Fibroblast of skin of abdomen (primary cell): ENCODE data around the gene PUM1. TPM values are rescaled to one million over a fixed set of nuclear protein-coding genes. Genes with fewer than 3 reads are reported as not detected.
"Not testable (repeated sequence)": the region's sequence is repeated elsewhere in the genome, so short reads cannot be mapped to it uniquely, and the experiment has no call there.

ENCODE experiments used
- DNase-seq: peaks from one replicate; pipeline ENCODE4 v3.0.0-alpha.2; 2013
- polyA plus RNA-seq, 2 experiments: library from polyadenylated mRNA; unstranded; fragments of 120-200 nt; gene quantifications; one replicate each; pipeline ENCODE4 v1.2.1, GENCODE V29; 2013; ENCODE audit not compliant: insufficient read length in 2 of 2

Gene PUM1, protein sequence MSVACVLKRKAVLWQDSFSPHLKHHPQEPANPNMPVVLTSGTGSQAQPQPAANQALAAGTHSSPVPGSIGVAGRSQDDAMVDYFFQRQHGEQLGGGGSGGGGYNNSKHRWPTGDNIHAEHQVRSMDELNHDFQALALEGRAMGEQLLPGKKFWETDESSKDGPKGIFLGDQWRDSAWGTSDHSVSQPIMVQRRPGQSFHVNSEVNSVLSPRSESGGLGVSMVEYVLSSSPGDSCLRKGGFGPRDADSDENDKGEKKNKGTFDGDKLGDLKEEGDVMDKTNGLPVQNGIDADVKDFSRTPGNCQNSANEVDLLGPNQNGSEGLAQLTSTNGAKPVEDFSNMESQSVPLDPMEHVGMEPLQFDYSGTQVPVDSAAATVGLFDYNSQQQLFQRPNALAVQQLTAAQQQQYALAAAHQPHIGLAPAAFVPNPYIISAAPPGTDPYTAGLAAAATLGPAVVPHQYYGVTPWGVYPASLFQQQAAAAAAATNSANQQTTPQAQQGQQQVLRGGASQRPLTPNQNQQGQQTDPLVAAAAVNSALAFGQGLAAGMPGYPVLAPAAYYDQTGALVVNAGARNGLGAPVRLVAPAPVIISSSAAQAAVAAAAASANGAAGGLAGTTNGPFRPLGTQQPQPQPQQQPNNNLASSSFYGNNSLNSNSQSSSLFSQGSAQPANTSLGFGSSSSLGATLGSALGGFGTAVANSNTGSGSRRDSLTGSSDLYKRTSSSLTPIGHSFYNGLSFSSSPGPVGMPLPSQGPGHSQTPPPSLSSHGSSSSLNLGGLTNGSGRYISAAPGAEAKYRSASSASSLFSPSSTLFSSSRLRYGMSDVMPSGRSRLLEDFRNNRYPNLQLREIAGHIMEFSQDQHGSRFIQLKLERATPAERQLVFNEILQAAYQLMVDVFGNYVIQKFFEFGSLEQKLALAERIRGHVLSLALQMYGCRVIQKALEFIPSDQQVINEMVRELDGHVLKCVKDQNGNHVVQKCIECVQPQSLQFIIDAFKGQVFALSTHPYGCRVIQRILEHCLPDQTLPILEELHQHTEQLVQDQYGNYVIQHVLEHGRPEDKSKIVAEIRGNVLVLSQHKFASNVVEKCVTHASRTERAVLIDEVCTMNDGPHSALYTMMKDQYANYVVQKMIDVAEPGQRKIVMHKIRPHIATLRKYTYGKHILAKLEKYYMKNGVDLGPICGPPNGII
- 42.0 TPM for polyA plus RNA-seq (2013, experiment 1 of 2; ENCODE audit: insufficient read length)
- 46.0 TPM for polyA plus RNA-seq (2013, experiment 2 of 2; ENCODE audit: insufficient read length)

GRCh38 chr1:31065310-31066217, at the start of gene PUM1:
TSS of gene PUM1 (minus strand) at chr1:31065717. CDS start at chr1:31059566, 6,151 bp downstream.
- peak; percentile 97 for DNase-seq

GRCh38 chr1:31112266-31112935, 46.9 kb upstream of the PUM1 start:
- DNase-seq, result no peak

DNA sequence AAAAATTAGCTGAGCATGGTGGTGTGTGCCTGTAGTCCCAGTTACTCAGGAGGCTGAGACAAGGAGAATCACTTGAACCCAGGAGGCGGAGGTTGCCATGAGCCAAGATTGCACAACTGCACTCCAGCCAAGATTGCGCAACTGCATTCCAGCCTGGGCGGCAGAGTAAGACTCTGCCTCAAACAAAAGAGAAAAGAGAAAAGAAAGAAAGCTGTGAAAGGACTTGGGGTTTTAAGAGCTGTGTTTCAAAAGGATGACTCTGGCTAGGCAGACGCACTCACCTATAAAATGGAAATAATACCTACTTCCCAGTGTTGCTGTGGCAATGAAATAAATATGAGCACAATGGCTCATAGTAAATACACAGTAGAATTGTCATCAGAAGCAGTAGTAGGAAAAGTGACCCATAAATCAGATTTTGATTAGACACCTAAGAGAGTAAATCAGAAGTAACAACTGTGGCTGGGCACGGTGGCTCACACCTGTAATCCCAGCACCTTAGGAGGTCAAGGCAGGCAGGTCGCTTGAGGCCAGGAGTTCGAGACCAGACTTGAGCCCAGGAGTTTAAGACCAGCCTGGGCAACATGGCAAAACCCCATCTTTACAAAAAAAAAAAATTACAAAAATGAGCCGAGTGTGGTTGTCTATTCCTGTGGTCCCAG, 45.9 kb upstream of the PUM1 start:
- peak; percentile 65 for DNase-seq

GRCh38 chr1:31110846-31111245, 45.3 kb upstream of the PUM1 start:
- DNase-seq, result no peak

DNA sequence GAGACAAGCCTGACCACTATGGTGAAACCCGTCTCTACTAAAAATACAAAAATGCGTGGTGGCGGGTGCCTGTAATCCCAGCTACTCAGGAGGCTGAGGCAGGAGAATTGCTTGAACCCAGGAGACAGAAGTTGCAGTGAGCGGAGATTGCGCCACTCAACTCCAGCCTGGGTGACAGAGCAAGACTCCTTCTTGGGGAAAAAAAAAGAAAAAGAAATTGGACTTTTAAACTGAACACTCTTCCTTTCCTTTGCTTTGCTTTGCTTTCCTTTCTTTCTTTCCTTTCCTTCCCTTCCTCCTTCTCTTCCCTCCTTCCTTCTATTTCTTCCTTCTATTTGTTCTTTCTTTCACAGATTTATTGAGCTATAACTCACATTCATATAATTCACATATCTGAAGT, 43.3 kb upstream of the PUM1 start:
- no peak for DNase-seq

DNA sequence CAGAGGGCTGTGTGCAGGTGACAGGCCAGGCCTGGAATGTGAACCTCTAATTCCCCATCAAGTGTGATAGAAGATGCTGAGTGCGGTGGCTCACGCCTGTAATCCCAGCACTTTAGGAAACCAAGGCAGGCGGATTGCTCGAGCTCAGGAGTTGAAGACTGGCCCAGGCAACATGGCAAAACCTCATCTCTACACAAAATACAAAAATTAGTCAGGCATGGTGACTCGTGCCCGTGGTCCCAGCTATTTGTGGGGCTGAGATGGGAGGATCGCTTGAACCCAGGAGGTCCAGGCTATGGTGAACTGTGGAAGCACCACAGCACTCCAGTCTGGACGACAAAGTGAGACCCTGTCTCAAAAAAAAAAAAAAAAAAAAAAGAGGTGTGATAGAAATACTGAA, 40.1 kb upstream of the PUM1 start:
- peak; percentile 6 for DNase-seq

- DNase-seq, result peak; percentile 26
Observed at GRCh38 chr1:31102501-31102950, 37.0 kb upstream of the PUM1 start.

GRCh38 chr1:31101147-31101502, 35.6 kb upstream of the PUM1 start:
- peak; percentile 81 for DNase-seq

DNA sequence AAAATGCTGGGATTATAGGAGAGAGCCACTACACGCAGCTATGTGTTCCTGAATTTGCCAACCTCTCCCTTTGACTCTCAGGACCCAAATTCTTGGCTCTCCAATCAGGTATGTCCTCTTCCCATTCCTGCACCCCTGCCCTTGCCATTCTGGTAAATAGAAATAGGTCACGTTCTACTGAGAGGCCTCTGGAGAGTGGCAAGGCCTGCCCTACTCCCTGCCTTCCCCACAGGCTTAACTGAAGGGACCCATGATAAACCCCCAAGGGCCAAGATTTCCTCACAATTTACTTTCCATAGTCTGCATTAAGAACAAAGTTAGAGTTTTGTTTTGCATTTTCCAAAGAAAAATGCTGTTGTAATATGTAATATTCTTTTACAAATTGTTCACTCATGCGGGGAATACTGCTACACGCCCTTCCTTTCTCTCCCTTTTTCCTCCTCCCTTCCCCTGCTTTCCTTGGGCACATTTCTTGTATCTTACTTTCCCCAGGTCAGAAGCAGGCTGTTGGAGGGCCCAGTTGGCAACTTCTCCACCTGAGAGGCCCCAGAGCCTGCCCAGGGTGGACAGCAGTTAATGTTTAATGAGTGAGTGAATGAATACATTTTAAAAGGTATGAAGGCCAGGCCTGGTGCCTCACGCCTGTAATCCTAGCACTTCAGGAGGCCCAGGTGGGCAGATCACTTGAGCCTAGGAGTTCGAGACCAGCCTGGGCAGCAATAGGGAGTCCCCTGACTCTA, 33.9 kb upstream of the PUM1 start:
- no peak for DNase-seq

DNA sequence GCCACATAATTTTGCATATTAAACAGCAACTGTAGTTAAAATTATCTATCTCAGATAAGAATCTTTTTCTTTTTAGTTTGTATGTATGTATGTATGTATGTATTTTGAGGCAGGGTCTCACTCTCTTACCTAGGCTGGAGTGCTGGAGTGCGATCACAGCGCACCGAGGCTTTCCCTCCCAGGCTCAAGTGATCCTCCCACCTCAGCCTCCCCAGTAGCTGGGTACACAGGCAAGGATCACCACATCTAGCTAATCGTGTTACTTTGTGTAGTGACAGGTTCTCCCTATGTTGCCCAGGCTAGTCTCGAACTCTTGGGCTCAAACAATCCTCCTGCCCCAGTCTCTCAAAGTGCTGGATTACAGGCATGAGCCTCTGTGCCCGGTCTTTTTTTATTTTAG, 30.5 kb upstream of the PUM1 start:
- DNase-seq, result no peak

GRCh38 chr1:31095298-31095981, 29.9 kb upstream of the PUM1 start:
- DNase-seq, result peak; percentile 89

DNA sequence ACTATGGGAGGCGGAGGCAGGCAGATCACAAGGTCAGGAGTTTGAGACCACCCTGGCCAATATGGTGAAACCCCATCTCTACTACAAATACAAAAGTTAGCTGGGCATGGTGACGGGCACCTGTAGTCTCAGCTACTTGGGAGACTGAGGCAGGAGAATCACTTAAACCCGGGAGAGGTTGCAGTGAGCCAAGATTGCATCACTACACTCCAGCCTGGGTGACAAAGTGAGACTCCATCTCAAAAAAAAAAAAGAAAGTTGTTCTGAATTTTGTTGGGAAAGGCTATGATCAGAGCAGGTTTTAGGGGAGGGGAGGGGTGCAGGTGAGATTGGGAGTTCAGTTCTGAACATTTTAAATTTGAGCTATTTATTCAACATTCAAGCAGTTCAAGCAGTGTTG, 22.6 kb upstream of the PUM1 start:
- DNase-seq, result not testable (repeated sequence)

DNA sequence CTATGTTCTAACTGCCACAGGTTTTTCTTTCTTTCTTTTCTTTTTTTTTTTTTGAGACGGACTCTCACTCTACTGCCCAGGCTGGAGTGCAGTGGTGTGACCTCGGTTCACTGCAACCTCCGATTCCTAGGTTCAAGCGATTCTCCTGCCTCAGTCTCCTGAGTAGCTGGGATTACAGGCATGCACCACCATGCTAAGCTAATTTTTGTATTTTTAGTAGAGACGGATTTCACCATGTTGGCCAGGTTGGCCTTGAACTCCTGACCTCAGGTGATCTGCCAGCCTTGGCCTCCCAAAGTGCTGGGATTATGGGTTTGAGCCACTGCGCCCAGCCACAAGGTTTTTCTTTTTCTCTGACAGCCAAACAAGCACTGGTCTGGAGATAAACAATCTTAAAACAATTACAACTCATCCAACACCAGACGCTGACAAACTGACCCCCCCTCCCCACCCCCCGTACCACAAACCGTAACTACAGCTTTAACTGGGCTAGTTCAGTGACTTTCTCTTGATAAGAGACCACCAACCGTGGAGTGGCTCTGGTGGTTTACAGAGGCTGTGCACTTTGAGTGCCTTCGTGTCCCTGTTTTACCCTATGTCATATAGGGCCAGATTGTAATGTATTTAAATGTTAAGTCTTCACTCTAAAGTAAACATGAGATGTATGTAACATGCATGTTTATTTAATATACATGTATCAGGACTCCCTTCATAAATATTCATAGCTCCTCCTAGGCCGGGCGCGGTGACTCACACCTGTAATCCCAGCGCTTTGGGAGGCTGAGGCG, 19.5 kb upstream of the PUM1 start:
- no peak for DNase-seq

GRCh38 chr1:31082385-31082784, 16.9 kb upstream of the PUM1 start:
- no peak for DNase-seq

GRCh38 chr1:31073044-31073443, 7.5 kb upstream of the PUM1 start:
- no peak for DNase-seq

DNA sequence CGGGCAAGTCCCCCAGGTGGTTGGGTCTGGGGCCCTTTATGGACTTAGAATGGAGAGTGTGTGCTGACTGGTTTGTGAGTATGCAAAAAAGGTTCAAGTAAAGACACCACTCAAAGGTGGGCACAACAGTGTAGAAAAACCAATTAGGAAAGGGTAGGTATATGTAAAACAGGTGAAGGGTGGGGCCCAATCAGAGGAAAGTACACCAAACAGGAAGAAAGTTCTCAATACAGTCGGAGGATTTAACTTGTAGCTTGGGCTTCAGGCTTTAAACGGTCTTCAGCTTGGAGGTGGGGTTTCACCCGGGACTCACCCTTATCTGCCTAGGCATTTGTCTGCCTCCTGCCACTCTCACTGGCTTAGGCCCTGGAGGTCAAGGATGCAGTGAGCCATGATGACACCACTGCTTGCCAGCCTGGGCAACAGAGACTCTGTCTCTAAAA, 6.8 kb upstream of the PUM1 start:
- DNase-seq, result no peak

GRCh38 chr1:31069392-31069791, 3.9 kb upstream of the PUM1 start:
- no peak for DNase-seq

DNA sequence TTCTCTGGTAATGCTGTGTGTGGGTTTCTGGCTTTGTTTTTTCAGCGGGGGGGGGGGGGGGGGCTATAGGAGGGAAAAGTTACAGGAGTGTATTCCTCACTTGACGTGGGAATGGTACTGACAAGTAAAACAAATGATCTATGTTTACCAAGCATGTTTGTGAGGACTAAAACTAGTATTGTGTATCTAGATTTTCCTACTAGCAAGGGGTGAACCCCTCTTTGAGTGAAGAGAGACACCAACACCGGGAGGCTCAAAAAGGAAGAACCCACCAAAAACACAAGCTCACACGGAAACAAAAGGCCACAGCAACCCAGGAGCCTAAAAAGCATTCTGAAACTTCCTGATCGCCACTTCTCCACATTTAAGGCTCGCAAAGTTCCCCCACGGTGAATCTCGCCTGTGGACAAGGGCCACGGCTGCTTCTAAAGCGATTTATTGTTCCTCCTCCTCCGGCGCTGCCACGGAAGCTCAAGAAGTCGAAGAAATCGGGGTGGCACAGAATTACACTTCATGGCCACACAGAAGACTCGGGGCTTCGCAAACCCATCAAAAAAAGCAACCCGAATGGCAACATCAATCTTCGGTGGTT, 703 bp downstream of the PUM1 start:
- peak; percentile 24 for DNase-seq
